GM21381 (cell line): ENCODE data around the gene FIP1L1.
"Not testable (repeated sequence)": the region's sequence is repeated elsewhere in the genome, so short reads cannot be mapped to it uniquely, and the experiment has no call there.

Source experiments
- ATAC-seq: cut with Tn5 transposase; IDR thresholded peaks from one replicate; pipeline ENCODE4 v1.9.1; 2021; ENCODE audit warnings: mild to moderate bottlenecking, moderate library complexity; ENCODE audit not compliant: unreplicated experiment

Gene FIP1L1, protein sequence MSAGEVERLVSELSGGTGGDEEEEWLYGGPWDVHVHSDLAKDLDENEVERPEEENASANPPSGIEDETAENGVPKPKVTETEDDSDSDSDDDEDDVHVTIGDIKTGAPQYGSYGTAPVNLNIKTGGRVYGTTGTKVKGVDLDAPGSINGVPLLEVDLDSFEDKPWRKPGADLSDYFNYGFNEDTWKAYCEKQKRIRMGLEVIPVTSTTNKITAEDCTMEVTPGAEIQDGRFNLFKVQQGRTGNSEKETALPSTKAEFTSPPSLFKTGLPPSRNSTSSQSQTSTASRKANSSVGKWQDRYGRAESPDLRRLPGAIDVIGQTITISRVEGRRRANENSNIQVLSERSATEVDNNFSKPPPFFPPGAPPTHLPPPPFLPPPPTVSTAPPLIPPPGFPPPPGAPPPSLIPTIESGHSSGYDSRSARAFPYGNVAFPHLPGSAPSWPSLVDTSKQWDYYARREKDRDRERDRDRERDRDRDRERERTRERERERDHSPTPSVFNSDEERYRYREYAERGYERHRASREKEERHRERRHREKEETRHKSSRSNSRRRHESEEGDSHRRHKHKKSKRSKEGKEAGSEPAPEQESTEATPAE

DNA sequence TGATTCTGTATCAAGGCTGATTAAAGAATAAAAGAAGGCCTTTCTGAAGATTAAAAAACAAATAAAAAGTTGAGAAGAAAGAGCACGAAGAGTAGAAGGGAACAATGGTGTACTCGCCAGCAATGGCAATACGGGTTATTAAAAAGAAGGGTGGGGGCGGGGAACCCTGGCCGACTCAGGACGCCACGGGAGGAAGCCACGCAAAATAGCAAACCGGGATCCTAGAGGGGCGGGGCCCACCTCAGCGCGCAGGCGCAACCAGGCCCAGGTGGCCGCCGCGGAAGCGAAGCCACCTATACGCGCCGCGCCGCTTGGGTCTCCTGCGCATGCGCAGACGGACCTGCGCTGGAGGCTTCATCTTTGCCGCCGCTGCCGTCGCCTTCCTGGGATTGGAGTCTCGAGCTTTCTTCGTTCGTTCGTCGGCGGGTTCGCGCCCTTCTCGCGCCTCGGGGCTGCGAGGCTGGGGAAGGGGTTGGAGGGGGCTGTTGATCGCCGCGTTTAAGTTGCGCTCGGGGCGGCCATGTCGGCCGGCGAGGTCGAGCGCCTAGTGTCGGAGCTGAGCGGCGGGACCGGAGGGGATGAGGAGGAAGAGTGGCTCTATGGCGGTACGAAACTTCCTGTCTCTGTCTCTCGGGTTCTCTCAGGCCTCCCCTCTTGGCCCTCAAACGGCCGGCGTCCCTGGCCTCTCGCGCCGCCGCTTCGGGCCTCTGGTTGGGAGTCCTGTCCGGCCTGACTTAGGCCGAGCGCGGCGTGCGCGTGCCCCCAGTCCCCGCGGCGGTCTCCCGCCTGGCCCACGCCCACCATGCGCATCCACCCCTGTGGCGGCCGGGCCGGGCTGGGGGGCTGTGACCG is at the start of gene FIP1L1:
Gene FIP1L1 (plus strand): TSS at position 323 of the 852 bp plus-strand sequence. CDS start 198 bp downstream, at position 521.
- peak; percentile 86 for ATAC-seq

GRCh38 chr4:53334916-53335315 is 42.5 kb upstream of the FIP1L1 start:
- not testable (repeated sequence) for ATAC-seq

GRCh38 chr4:53340145-53340544 is 37.3 kb upstream of the FIP1L1 start:
- ATAC-seq: not testable (repeated sequence)

GRCh38 chr4:53346392-53346791 is 31.0 kb upstream of the FIP1L1 start:
- not testable (repeated sequence) for ATAC-seq

GRCh38 chr4:53346920-53347852 is 30.3 kb upstream of the FIP1L1 start:
- ATAC-seq: no peak

DNA sequence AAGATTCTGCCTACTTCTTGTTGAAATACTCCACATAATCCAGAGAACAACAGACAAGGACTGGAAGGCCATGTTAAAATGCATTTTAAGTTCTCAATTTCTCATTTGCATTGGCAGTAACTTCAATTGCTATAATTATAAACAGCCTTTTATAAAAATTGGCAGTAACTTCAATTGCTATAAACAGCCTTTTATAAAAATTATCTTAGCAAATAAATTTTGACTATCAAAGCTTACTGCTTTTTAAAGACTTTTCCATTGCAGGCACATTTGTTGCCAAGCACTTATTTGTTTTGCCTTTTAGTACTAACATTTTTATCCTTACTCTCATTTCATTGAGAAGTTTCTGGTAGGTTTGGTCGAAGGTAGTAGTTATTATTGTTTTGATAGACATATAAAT is 29.4 kb upstream of the FIP1L1 start:
- no peak for ATAC-seq

- no peak for ATAC-seq
Observed at GRCh38 chr4:53349091-53349491, 28.4 kb upstream of the FIP1L1 start.

GRCh38 chr4:53354012-53354722 is 23.3 kb upstream of the FIP1L1 start:
- no peak for ATAC-seq

GRCh38 chr4:53355930-53356521 is 21.4 kb upstream of the FIP1L1 start:
- no peak for ATAC-seq

DNA sequence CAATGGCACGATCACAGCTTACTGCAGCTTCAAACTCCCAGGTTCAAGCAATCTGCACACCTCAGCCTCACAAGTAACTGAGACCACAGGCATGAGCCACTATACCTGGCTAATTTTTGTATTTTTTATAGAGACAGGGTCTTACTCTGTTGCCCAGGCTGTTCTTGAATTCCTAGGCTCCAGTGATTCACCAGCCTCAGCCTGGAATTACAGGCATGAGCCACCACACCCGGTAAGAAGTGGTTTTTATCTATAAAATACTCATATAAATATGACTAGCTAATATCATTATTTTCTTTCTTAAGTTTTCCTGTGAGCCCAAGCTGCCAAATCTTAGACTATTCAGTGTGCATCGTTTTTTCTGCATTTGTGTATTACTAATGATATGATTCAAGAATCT is 16.0 kb upstream of the FIP1L1 start:
- ATAC-seq: no peak

- ATAC-seq: no peak
Observed at GRCh38 chr4:53362093-53362492, 15.3 kb upstream of the FIP1L1 start.

GRCh38 chr4:53364624-53365023 is 12.8 kb upstream of the FIP1L1 start:
- ATAC-seq: no peak

- ATAC-seq: peak; percentile 19
Observed at GRCh38 chr4:53365121-53365485, 12.3 kb upstream of the FIP1L1 start.

DNA sequence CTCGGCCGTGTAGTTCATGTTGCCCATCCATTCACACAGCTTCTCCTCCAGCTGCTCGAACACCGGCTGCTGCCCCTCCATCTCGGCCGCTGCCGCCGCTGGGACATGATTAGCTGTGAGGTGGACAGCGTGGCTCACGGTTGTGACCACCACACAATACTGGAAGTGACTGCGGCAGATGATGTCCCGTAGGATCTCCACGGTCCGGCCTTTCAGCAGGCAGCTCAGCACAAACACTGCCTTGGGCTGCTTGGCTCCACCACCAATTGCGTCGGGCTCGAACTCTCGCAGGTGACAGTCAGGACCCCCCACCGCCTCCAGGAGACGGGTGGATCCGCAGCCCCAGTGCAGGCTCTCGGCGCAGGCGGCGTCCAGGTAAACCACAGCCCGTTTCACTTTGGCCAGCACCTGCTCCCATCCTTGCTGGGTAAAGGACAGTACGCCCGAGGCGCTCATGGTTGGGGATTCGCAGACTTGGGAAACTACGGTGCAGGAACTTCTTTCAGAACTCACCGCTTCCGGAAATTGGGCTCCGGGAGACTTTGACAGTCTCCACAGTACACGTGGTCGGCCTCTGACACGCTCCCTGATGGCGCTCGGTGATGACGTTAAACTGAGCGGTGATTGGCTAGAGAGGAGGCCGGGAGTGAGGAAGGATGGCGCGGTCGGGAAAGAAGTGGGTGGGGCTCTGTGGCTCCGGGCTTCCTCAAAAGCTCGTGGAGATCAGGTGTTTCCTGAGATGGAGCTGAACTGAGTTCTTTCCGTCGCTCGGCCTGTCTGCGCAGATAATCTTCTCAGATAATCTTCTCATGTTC is 11.7 kb upstream of the FIP1L1 start, which contains the start of gene SCFD2:
Gene SCFD2 (minus strand): TSS at position 576 of the 815 bp plus-strand sequence.
- ATAC-seq: peak; percentile 98

DNA sequence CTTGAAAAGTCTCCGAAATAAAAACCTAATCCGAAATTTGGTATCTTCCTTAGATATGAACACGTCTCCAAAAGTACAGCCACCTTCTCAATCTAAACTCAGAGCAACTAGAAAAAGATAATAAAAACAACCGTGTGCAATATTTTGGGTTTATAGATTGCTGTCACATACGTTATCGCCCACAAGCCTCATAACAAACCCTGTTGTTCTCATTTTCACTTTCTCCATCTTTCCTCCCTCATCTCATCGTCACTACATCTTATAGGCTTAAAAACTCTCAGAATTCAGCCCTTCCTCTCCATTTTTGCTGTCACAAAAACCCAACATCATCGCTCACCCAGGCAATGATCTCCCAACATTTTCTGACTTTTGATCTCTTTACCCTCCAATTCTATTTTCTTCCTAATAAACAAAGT is 11.1 kb upstream of the FIP1L1 start:
- ATAC-seq: peak; percentile 1

DNA sequence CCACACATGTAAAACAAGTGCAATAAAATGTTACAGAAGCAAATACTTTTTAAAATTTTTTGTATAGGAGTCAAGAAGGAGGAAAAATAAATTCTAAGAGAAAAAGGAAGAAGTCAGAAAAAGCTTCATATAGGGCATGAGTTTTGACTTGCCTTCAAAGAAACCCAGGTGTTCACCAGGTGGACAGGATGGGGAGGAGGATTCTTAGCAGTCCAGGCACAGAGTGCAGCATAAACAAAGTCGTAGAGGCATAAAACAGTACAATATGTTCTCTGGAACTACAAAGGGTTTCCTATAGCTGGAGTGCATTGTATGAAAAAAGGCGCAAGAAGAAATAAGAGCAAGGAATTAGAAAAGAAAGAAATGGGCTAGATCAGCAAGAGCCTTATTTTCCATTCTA is 9.7 kb upstream of the FIP1L1 start:
- no peak for ATAC-seq

- no peak for ATAC-seq
Observed at GRCh38 chr4:53371049-53371448, 6.4 kb upstream of the FIP1L1 start.

- ATAC-seq: no peak
Observed at GRCh38 chr4:53371843-53372521, 5.5 kb upstream of the FIP1L1 start.
